Central memory CD4-positive, alpha-beta T cell (primary cell): ENCODE data around the gene EIF3L.

ENCODE experiments used
- DNase-seq: peaks from one replicate; pipeline ENCODE4 v3.0.0; 2022

The EIF3L gene

GRCh38 chr22:37930270-37930951 is 81.2 kb downstream of the EIF3L start:
- no peak for DNase-seq

- no peak for DNase-seq
These were observed 81.8 kb downstream of the EIF3L start for GRCh38 chr22:37930952-37931440.

DNA sequence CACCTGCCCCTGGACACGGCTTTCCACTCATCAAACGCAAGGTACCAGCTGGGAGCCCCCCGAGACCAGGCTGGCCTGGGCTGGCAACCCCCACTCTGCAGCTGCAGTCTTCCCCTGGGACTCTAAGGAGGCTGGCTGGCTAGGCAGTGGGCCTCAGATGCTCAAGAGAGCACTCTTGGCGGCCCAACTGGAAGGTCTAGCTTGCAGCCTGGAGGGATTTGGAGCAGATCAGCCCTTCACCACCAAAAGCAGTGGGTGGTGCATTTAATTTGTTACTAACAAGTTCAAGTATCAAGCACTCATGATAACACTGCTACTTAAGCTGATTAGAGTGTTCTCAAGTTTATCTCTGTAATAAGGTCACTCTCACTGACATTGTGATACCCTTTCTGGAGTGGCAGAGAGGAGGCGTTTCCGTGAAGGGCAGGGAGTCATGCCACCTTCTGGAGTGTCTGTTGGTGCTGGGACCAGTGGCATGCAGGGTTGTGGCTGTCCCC is 82.7 kb downstream of the EIF3L start:
- no peak for DNase-seq

DNA sequence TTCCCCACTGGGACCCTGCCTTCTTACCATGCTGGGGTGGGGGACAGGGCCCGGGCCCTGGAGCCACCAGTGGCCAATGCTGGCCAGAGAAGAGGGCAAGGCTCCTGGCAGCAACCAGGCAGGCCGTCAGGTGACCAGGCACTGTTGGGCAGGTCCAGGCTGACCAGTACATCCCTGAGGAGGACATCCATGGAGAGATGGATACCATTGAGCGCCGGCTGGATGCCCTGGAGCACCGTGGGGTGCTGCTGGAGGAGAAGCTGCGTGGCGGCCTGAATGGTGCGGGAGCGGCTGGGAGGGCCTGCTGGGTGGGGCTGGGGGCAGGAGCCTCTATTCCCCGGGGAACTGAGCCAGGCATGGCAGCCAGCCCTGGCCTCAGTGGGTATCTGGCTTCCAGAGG is 83.2 kb downstream of the EIF3L start:
- DNase-seq = no peak

GRCh38 chr22:37932821-37933578 is 83.8 kb downstream of the EIF3L start:
- DNase-seq = no peak

GRCh38 chr22:37933711-37934376 is 84.6 kb downstream of the EIF3L start:
- peak; percentile 67 for DNase-seq
